ENCODE results near the gene JAG1. TPM values are rescaled to one million over a fixed set of nuclear protein-coding genes. Genes with fewer than 3 reads are reported as not detected.
A peak's percentile ranks its signal among the peaks of the same experiment; 100 is the strongest.

Gene JAG1
- total and polyA plus RNA-seq, 4 donors, result 22.4 to 226 (median 150) TPM

GRCh38 chr20:10642856-10643559, 30.8 kb downstream of the JAG1 start:
- DNase-seq, result no peak
- WGBS, 2 donors, result 14 to 22% methylated on average over 4 of the region's 4 CpGs
- peak overlapping the region; percentile 8 to 72 for H3K27ac ChIP-seq (ENCODE audit: low read depth in 1 of 2, low read length in 2 of 2)
- H3K36me3 ChIP-seq (ENCODE audit: control insufficient read depth in 1 of 2, insufficient read depth in 2 of 2, low read length in 1 of 2), result peaks cover 13 to 40% of the 10 kb centered on the region in 2 donors
- H3K27me3 ChIP-seq (ENCODE audit: control insufficient read depth in 1 of 2, insufficient read depth in 2 of 2, low read length in 1 of 2), result no peaks in the 10 kb centered on the region
- intact Hi-C loops (cut with DNase I), result no loop called here
- ATAC-seq (ENCODE audit: low FRiP score), result no peak
- no peaks in the 10 kb centered on the region for H3K4me1 ChIP-seq (ENCODE audit: control insufficient read depth in 1 of 2, insufficient read depth in 2 of 2, low read length in 2 of 2)
- H3K4me3 ChIP-seq (ENCODE audit: low read length in 2 of 2), result no peak overlapping the region
- no peaks in the 10 kb centered on the region for H3K9me3 ChIP-seq (ENCODE audit: control insufficient read depth, low read length)

GRCh38 chr20:10641893-10642292, 31.9 kb downstream of the JAG1 start:
- 32 to 41% methylated on average over 7 of the region's 7 CpGs for WGBS, 2 donors
- intact Hi-C loops (cut with DNase I), result no loop called here
- no peaks in the 10 kb centered on the region for H3K27me3 ChIP-seq (ENCODE audit: control insufficient read depth in 1 of 2, insufficient read depth in 2 of 2, low read length in 1 of 2)
- ATAC-seq (ENCODE audit: low FRiP score) (no peak), DNase-seq (no peak)
- H3K9me3 ChIP-seq (ENCODE audit: control insufficient read depth, low read length), result no peaks in the 10 kb centered on the region
- peak overlapping the region in 1 of 2 donors; percentile 81 for H3K27ac ChIP-seq (ENCODE audit: low read depth in 1 of 2, low read length in 2 of 2)
- peaks cover 11 to 32% of the 10 kb centered on the region in 2 donors for H3K36me3 ChIP-seq (ENCODE audit: control insufficient read depth in 1 of 2, insufficient read depth in 2 of 2, low read length in 1 of 2)
- H3K4me1 ChIP-seq (ENCODE audit: control insufficient read depth in 1 of 2, insufficient read depth in 2 of 2, low read length in 2 of 2), result peaks cover 0 to 3% of the 10 kb centered on the region in 2 donors
- no peak overlapping the region for H3K4me3 ChIP-seq (ENCODE audit: low read length in 2 of 2)

- H3K4me1 ChIP-seq (ENCODE audit: control insufficient read depth in 1 of 2, insufficient read depth in 2 of 2, low read length in 2 of 2), result peaks cover 0 to 3% of the 10 kb centered on the region in 2 donors
- H3K9me3 ChIP-seq (ENCODE audit: control insufficient read depth, low read length), result no peaks in the 10 kb centered on the region
- H3K36me3 ChIP-seq (ENCODE audit: control insufficient read depth in 1 of 2, insufficient read depth in 2 of 2, low read length in 1 of 2), result peaks cover 11 to 30% of the 10 kb centered on the region in 2 donors
- ATAC-seq (ENCODE audit: low FRiP score) (no peak), DNase-seq (no peak)
- 73 to 76% methylated on average over 12 of the region's 12 CpGs for WGBS, 2 donors
- H3K27me3 ChIP-seq (ENCODE audit: control insufficient read depth in 1 of 2, insufficient read depth in 2 of 2, low read length in 1 of 2), result no peaks in the 10 kb centered on the region
- intact Hi-C loops (cut with DNase I), result no loop called here
- peak overlapping the region; percentile 81 to 99 for H3K27ac ChIP-seq (ENCODE audit: low read depth in 1 of 2, low read length in 2 of 2)
- H3K4me3 ChIP-seq (ENCODE audit: low read length in 2 of 2), result no peak overlapping the region
Measured at GRCh38 chr20:10641467-10641866, 32.3 kb downstream of the JAG1 start.

GRCh38 chr20:10640897-10641296, 32.9 kb downstream of the JAG1 start:
- intact Hi-C loops (cut with DNase I), result no loop called here
- 56 to 66% methylated on average over 12 of the region's 12 CpGs for WGBS, 2 donors
- H3K36me3 ChIP-seq (ENCODE audit: control insufficient read depth in 1 of 2, insufficient read depth in 2 of 2, low read length in 1 of 2), result peaks cover 10 to 30% of the 10 kb centered on the region in 2 donors

GRCh38 chr20:10639737-10640556, 33.9 kb downstream of the JAG1 start:
- Histone ChIP-seq H3K9me3 (ENCODE audit: control insufficient read depth, low read length) (no peaks in the 10 kb centered on the region), H3K4me1 (ENCODE audit: control insufficient read depth in 1 of 2, insufficient read depth in 2 of 2, low read length in 2 of 2) (peaks cover 3 to 9% of the 10 kb centered on the region in 2 donors), H3K4me3 (ENCODE audit: low read length in 2 of 2) (no peak overlapping the region), H3K36me3 (ENCODE audit: control insufficient read depth in 1 of 2, insufficient read depth in 2 of 2, low read length in 1 of 2) (peaks cover 4 to 27% of the 10 kb centered on the region in 2 donors), H3K27ac (ENCODE audit: low read depth in 1 of 2, low read length in 2 of 2) (peak overlapping the region; percentile 88 to 99), H3K27me3 (ENCODE audit: control insufficient read depth in 1 of 2, insufficient read depth in 2 of 2, low read length in 1 of 2) (no peaks in the 10 kb centered on the region)
- DNase-seq, result peak; percentile 83
- 6% methylated on average over 18 of the region's 18 CpGs for WGBS, 2 donors
- intact Hi-C loops (cut with DNase I), result loop anchor here (5.0 kb wide), 3 partner anchors 32 to 83 kb away; partner anchors contain the start of gene JAG1 (in 1 of the 2)
- ATAC-seq (ENCODE audit: low FRiP score), result peak; percentile 77

More at GRCh38 chr20:10640897-10641296, 32.9 kb downstream of the JAG1 start:
- Histone ChIP-seq H3K27ac (ENCODE audit: low read depth in 1 of 2, low read length in 2 of 2) (peak overlapping the region; percentile 84 to 99), H3K4me3 (ENCODE audit: low read length in 2 of 2) (no peak overlapping the region), H3K4me1 (ENCODE audit: control insufficient read depth in 1 of 2, insufficient read depth in 2 of 2, low read length in 2 of 2) (peaks cover 3% of the 10 kb centered on the region in 2 donors), H3K9me3 (ENCODE audit: control insufficient read depth, low read length) (no peaks in the 10 kb centered on the region), H3K27me3 (ENCODE audit: control insufficient read depth in 1 of 2, insufficient read depth in 2 of 2, low read length in 1 of 2) (no peaks in the 10 kb centered on the region)
- no peak for DNase-seq
- ATAC-seq (ENCODE audit: low FRiP score), result no peak

- WGBS, 2 donors, result 4 to 7% methylated on average over 23 of the region's 23 CpGs
- Histone ChIP-seq H3K36me3 (ENCODE audit: control insufficient read depth in 1 of 2, insufficient read depth in 2 of 2, low read length in 1 of 2) (peaks cover 3 to 22% of the 10 kb centered on the region in 2 donors), H3K27ac (ENCODE audit: low read depth in 1 of 2, low read length in 2 of 2) (peak overlapping the region; percentile 88 to 99), H3K4me3 (ENCODE audit: low read length in 2 of 2) (no peak overlapping the region), H3K27me3 (ENCODE audit: control insufficient read depth in 1 of 2, insufficient read depth in 2 of 2, low read length in 1 of 2) (no peaks in the 10 kb centered on the region), H3K4me1 (ENCODE audit: control insufficient read depth in 1 of 2, insufficient read depth in 2 of 2, low read length in 2 of 2) (peaks cover 5 to 9% of the 10 kb centered on the region in 2 donors), H3K9me3 (ENCODE audit: control insufficient read depth, low read length) (no peaks in the 10 kb centered on the region)
- DNase-seq, result no peak
- peak; percentile 28 for ATAC-seq (ENCODE audit: low FRiP score)
- intact Hi-C loops (cut with DNase I), result loop anchor here (5.0 kb wide), 3 partner anchors 33 to 82 kb away; partner anchors contain the start of gene JAG1 (in 1 of the 2)
Measured at GRCh38 chr20:10639077-10639736, 34.6 kb downstream of the JAG1 start.

GRCh38 chr20:10637563-10637962, 36.2 kb downstream of the JAG1 start:
- intact Hi-C loops (cut with DNase I), result loop anchor here (5.0 kb wide), 3 partner anchors 35 to 80 kb away; partner anchors contain the start of gene JAG1 (in 1 of the 2)
- H3K9me3 ChIP-seq (ENCODE audit: control insufficient read depth, low read length), result no peaks in the 10 kb centered on the region
- no peaks in the 10 kb centered on the region for H3K27me3 ChIP-seq (ENCODE audit: control insufficient read depth in 1 of 2, insufficient read depth in 2 of 2, low read length in 1 of 2)
- DNase-seq (no peak), ATAC-seq (ENCODE audit: low FRiP score) (no peak)
- H3K27ac ChIP-seq (ENCODE audit: low read depth in 1 of 2, low read length in 2 of 2), result peak overlapping the region; percentile 88 to 100
- no peak overlapping the region for H3K4me3 ChIP-seq (ENCODE audit: low read length in 2 of 2)
- peaks cover 8 to 9% of the 10 kb centered on the region in 2 donors for H3K4me1 ChIP-seq (ENCODE audit: control insufficient read depth in 1 of 2, insufficient read depth in 2 of 2, low read length in 2 of 2)
- WGBS, 2 donors, result 10 to 11% methylated on average over 6 of the region's 6 CpGs
- peaks cover 1 to 16% of the 10 kb centered on the region in 2 donors for H3K36me3 ChIP-seq (ENCODE audit: control insufficient read depth in 1 of 2, insufficient read depth in 2 of 2, low read length in 1 of 2)

GRCh38 chr20:10637031-10637559, 36.7 kb downstream of the JAG1 start:
- Histone ChIP-seq H3K9me3 (ENCODE audit: control insufficient read depth, low read length) (no peaks in the 10 kb centered on the region), H3K4me3 (ENCODE audit: low read length in 2 of 2) (no peak overlapping the region), H3K27ac (ENCODE audit: low read depth in 1 of 2, low read length in 2 of 2) (peak overlapping the region; percentile 88 to 100), H3K27me3 (ENCODE audit: control insufficient read depth in 1 of 2, insufficient read depth in 2 of 2, low read length in 1 of 2) (no peaks in the 10 kb centered on the region), H3K36me3 (ENCODE audit: control insufficient read depth in 1 of 2, insufficient read depth in 2 of 2, low read length in 1 of 2) (peaks cover 0 to 12% of the 10 kb centered on the region in 2 donors), H3K4me1 (ENCODE audit: control insufficient read depth in 1 of 2, insufficient read depth in 2 of 2, low read length in 2 of 2) (peaks cover 8 to 9% of the 10 kb centered on the region in 2 donors)
- DNase-seq, result peak; percentile 88 to 90
- peak; percentile 34 for ATAC-seq (ENCODE audit: low FRiP score)
- 9 to 12% methylated on average over 10 of the region's 10 CpGs for WGBS, 2 donors
- intact Hi-C loops (cut with DNase I), result loop anchor here (5.0 kb wide), 3 partner anchors 35 to 80 kb away; partner anchors contain the start of gene JAG1 (in 1 of the 2)
